Body of pancreas (tissue), 4 donors: Measurements from ENCODE around the gene CYB561.

ENCODE experiments used
- POLR2A ChIP-seq, 3 donors: fragments of 450-650 bp; IDR thresholded peaks; one replicate each; pipeline ENCODE4 v1.6.1; 2016; ENCODE audit warnings: antibody characterized with exemption in 3 of 3, mild to moderate bottlenecking in 2 of 3
- TF ChIP-seq, protein P1 (sequence below), 7 experiments: fragments of 450-650 bp in 4 of 7; fragments of 200-600 bp in 3 of 7; sonication (generic) in 3 of 7; IDR thresholded peaks; one replicate each; pipeline ENCODE4 v1.5.1; 2016 to 2019; ENCODE audit warnings: antibody characterized with exemption in 7 of 7

DNA sequence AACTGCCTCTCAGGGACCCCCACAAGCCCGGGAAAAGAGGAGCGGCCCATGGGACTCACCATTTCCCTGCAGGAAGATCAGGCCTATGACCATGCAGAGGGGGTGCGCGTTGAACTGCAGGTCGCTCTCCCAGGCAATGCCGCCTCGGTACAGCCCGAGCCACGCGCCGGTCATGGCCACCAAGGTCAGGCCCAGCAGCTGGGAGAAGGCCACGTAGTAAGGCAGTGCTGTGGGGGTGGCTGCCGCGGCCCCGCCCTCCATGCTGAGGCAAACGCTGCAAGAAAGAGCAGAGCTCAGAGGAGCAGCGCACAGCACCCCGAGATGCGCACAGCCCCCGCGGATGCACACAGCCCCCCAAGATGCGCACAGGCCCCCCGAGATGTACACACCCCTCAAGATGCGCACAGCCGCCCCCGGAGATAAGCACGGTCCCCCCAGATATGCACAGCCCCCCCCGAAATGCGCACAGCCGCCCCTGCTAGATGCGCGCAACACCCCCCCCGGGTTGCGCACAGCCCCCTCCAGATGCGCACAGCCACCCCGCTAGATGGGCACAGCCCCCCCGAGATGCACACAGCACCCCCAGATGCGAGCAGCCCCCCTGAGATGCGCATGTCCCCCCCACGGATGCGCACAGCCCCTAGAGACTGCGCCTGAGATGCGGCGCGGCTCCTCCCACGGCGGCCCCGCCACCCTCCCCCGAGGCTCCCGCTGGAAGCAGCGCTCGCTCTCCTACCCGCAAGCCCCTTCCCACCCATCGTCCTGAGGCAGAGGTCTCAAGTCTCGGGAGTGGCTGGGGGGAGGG lies 8.6 kb downstream of the CYB561 start:
- TF ChIP-seq, protein P1, sequence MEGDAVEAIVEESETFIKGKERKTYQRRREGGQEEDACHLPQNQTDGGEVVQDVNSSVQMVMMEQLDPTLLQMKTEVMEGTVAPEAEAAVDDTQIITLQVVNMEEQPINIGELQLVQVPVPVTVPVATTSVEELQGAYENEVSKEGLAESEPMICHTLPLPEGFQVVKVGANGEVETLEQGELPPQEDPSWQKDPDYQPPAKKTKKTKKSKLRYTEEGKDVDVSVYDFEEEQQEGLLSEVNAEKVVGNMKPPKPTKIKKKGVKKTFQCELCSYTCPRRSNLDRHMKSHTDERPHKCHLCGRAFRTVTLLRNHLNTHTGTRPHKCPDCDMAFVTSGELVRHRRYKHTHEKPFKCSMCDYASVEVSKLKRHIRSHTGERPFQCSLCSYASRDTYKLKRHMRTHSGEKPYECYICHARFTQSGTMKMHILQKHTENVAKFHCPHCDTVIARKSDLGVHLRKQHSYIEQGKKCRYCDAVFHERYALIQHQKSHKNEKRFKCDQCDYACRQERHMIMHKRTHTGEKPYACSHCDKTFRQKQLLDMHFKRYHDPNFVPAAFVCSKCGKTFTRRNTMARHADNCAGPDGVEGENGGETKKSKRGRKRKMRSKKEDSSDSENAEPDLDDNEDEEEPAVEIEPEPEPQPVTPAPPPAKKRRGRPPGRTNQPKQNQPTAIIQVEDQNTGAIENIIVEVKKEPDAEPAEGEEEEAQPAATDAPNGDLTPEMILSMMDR (IDR thresholded peaks at IDR 0.05), result no peak
- peak in 1 of 3 donors; percentile 24 for TF ChIP-seq POLR2A (IDR thresholded peaks at IDR 0.05)
